Urinary bladder (tissue), 4 donors: ENCODE measurements around the gene DISC1. TPM values are rescaled to one million over a fixed set of nuclear protein-coding genes. Genes with fewer than 3 reads are reported as not detected.
"Not testable (repeated sequence)": the region's sequence is repeated elsewhere in the genome, so short reads cannot be mapped to it uniquely, and the experiment has no call there.

Experiments
- DNase-seq: peaks from one replicate; pipeline ENCODE4 v3.0.0-alpha.2; 2015; ENCODE audit errors: extremely low spot score
- H3K27ac ChIP-seq: one replicate; pipeline ENCODE4 v1.5.1; 2013; ENCODE audit warnings: low read depth, mild to moderate bottlenecking, moderate library complexity
- H3K36me3 ChIP-seq: one replicate; pipeline ENCODE4 v1.6.1; 2013; ENCODE audit warnings: mild to moderate bottlenecking, moderate library complexity; ENCODE audit not compliant: insufficient read depth
- H3K4me1 ChIP-seq: one replicate; pipeline ENCODE4 v1.6.1; 2013; ENCODE audit warnings: mild to moderate bottlenecking, moderate library complexity; ENCODE audit not compliant: insufficient read depth
- H3K4me3 ChIP-seq: one replicate; pipeline ENCODE4 v1.5.1; 2013; ENCODE audit warnings: low read depth, low read length
- WGBS: extraction: QIAGEN DNeasy Blood & Tissue Kit; methylation state at CpG from one replicate; pipeline ENCODE4 v1.1.7; 2013; 5-methylcytosine and 5-hydroxymethylcytosine counted together
- polyA plus RNA-seq: library from polyadenylated mRNA; stranded (reverse); fragments of 200-250 nt; gene quantifications from one replicate; pipeline ENCODE4 v1.2.3, GENCODE V29; 2013
- total RNA-seq: library from RNA; depleted of rRNA; stranded (reverse); fragments of >200 nt; gene quantifications from one replicate; pipeline ENCODE4 v1.2.3, GENCODE V29; 2014
- donor health status: healthy with polysubstance abuse.
- donor health status: healthy.

Gene DISC1
- total and polyA plus RNA-seq, 2 donors: 1.6 to 32.0 TPM

DNA sequence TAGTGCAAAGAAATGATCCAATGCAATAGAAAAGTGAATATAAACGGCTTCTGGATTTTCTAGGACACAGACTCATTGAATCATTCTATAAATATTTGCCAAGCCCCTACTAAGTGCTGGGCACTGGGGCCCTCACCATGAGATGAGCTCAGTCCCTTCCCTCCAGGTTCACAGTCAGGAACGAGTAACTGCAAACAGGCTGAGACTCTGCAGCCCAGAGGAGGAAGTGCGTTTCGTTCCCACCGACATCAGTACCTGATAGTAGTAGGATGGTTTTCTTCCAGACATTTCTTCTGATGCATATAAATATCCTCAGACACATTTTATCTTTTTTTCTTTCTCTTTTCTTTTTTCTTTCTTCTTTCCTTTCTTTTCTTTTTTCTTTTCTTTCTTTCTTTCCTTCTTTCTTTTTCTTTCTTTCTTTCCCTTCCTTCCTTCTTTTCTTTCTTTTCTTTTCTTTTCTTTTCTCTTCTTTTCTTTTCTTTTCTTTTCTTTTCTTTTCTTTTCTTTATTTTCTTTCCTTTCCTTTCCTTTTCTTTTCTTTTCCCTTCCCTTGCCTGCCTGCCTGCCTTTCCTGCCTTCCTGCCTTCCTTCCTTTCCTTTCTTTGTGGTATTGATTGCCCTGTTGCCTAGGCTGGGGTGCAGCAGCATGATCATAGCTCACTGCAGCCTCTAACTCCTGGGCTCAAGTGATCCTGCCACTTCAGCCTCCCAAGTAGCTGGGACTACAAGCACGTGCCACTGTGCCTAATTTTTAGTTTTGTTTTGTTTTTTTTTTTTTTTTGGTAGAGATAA lies 135.4 kb downstream of the DISC1 start:
- DNase-seq: no peak
- Histone ChIP-seq H3K4me1 (peaks cover 1% of the 10 kb centered on the region), H3K36me3 (no peaks in the 10 kb centered on the region), H3K4me3 (no peak overlapping the region), H3K27ac (no peak overlapping the region)
- WGBS: 87% methylated on average over 6 of the region's 6 CpGs

DNA sequence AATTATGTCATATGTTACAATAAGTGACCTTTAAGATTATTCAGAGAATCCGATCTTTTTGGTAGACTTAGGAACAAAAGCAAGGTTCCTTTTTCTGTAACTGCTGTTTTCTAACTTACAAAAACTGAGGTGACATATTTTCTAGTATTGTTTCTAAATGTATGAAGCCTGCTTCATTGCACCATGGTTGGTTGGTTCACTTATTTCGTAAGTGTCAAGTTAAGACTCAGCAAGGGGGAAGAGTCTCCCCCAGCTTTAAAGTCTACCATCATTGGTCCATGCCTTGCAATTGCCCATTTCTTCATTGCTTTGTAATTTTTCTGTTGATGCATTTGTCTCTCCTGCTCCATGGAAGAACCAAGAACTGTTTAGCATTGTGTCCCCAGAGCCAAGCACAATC lies 136.9 kb downstream of the DISC1 start:
- Histone ChIP-seq H3K36me3 (no peaks in the 10 kb centered on the region), H3K4me1 (no peaks in the 10 kb centered on the region), H3K27ac (no peak overlapping the region), H3K4me3 (no peak overlapping the region)
- no peak for DNase-seq
- WGBS: 89% methylated on average over 2 of the region's 2 CpGs

DNA sequence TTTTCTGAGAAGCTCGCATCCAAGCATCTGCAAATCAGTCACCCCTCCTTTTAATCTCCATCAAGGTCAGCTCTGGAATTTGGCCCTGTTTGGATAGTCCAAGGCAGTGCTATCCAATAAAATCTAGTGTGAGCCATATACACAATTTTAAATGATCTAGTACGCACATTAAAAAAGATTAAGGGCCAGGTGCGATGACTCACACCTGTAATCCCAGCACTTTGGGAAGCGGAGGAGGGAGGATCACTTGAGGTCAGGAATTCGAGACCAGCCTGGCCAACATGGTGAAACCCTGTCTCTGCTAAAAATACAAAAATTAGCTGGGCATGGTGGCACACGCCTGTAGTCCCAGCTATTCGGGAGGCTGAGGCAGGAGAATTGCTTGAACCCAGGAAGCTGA lies 139.2 kb downstream of the DISC1 start:
- DNase-seq, H3K4me1 ChIP-seq: not testable (repeated sequence)
- WGBS: 98% methylated on average over 7 of the region's 7 CpGs

DNA sequence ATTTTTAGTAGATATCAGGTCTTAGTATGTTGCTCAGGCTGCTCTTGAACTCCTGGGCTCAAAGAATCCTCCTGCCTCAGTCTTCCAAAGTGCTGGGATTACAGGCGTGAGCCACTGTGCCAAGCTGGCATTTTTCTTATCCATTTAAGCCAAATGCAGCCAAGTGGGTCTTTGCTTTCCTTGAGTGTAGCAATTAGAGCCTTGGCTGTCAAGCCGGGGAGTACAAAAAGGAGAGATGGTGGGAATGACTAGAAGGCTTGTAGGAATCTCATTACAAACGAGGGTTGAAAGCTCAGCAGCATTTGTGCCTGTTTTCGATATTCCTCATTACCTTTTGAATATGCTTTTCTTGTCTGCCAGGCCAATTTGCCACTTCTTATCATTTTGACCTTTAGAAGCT lies 140.9 kb downstream of the DISC1 start:
- no peak overlapping the region for H3K4me3 ChIP-seq
- H3K27ac ChIP-seq: no peak overlapping the region
- H3K36me3 ChIP-seq: no peaks in the 10 kb centered on the region
- WGBS: 86% methylated on average over 4 of the region's 4 CpGs
- DNase-seq: no peak
- H3K4me1 ChIP-seq: no peaks in the 10 kb centered on the region

More for the DNA sequence above, 139.2 kb downstream of the DISC1 start:
- not testable (repeated sequence) for H3K36me3 ChIP-seq, H3K27ac ChIP-seq, H3K4me3 ChIP-seq

DNA sequence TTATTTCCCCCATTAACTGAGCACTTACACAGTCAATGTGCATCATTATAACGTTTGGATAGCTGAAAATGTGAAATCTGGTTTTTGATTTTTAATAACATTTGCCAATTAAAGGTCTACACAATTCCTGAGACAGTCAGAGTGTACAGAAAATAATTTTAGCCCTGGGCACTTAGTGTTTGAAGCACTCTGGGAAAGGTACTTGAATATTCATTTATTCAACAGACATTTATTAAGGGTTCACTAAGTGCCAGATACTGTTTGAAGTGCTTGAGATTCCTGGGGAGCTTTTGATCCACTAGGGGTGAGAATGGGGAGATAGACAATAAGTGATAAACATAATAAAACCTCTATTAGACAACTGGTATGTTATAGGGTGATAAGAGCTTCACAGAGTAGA lies 141.8 kb downstream of the DISC1 start:
- Histone ChIP-seq H3K4me1 (no peaks in the 10 kb centered on the region), H3K4me3 (no peak overlapping the region), H3K27ac (no peak overlapping the region), H3K36me3 (no peaks in the 10 kb centered on the region)
- WGBS: 88% methylated on average over 1 of the region's 1 CpG
- DNase-seq: no peak

DNA sequence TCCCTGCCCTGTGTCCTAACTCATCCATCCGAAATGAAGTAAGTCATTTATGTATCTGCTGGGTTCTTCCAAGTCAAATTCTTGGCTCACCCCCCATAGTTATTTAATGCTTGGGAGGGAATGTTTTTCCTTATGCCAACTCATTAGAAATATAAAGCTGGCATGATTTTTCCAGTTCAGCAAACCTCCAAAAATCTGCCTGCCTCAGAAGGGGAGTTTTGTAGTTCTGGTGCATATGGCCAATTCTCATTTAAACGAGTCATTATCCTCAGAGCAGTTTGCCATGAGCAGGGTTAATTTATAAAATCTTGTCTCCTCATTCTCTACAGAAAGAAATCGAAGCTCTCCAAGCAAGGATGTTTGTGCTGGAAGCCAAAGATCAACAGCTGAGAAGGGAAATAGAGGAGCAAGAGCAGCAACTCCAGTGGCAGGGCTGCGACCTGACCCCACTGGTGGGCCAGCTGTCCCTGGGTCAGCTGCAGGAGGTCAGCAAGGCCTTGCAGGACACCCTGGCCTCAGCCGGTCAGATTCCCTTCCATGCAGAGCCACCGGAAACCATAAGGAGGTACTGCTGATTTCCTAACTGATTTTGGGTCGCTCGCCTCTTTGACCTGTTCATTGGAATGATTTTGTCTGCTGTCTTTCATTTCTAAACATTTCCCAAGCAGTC lies 144.1 kb downstream of the DISC1 start:
- no peak overlapping the region for H3K4me3 ChIP-seq
- H3K27ac ChIP-seq: no peak overlapping the region
- no peak for DNase-seq
- WGBS: 73% methylated on average over 8 of the region's 8 CpGs
- H3K36me3 ChIP-seq: no peaks in the 10 kb centered on the region
- H3K4me1 ChIP-seq: no peaks in the 10 kb centered on the region

DNA sequence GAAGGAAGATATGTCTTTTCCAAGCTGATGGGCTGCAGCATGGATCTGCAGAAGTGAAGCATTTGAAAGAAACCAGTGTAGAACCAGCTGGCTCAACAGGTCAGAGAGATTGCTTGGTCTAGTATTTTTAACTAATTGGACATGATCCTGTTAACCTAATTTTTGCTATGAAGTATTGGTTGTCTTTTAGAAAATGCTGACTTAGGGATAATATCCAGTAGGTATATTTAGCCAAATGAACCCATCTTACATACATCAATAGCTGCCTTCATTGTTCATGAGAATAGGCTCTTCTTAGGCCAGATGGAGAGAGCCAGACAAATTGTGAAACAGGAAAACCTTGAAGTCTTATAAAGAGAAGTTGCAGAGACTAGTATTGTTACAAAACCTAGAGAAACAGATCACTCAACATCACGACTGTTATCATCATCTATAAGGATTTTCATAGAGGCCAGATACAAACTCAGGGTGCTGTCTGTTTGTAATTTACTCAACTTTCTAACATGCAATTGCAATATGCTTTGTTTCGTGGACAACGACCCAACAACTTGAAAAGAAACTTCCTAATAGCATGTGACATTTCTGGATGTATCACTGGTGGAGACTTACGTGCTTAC lies 148.2 kb downstream of the DISC1 start:
- Histone ChIP-seq H3K4me1 (no peaks in the 10 kb centered on the region), H3K4me3 (no peak overlapping the region), H3K36me3 (no peaks in the 10 kb centered on the region), H3K27ac (no peak overlapping the region)
- WGBS: 96% methylated on average over 4 of the region's 4 CpGs
- DNase-seq: no peak

DNA sequence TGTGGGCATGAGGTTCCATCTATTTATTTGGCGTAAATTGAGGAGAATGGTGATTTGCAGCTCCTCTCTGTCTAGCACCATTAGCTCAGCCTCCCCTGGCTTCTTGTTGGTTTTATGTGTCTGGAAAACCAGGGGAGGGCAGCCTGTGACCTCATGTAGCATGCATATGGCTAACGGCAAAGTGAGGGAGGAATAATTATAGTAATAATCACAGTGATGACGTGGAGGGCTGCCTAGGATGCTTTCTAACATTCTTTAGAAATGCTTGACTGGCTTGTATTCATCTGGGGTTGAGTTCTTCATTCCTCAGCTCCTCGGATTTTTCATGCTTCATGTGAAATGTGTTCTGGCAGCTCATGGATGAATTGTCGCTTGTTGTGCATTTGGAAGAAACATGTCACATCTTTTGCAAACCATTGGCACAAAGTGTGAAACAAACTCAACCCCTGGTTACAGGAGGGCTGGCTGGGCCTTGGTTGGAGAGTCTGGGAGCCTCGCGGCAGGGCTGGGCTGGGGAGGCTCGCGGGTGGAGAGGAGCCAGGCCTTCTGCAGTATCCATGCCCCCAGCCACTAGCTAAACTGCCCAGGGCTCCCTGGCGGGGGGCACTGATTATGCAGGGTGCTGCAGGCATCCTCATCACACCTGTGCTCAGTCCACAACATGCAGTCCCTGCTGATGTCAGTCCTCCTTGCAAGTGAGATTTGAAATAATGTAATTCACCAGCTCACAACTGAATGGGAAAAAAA lies 149.6 kb downstream of the DISC1 start:
- WGBS: 79% methylated on average over 10 of the region's 10 CpGs
- no peaks in the 10 kb centered on the region for H3K4me1 ChIP-seq
- no peak overlapping the region for H3K27ac ChIP-seq
- DNase-seq: no peak
- no peak overlapping the region for H3K4me3 ChIP-seq
- H3K36me3 ChIP-seq: no peaks in the 10 kb centered on the region

DNA sequence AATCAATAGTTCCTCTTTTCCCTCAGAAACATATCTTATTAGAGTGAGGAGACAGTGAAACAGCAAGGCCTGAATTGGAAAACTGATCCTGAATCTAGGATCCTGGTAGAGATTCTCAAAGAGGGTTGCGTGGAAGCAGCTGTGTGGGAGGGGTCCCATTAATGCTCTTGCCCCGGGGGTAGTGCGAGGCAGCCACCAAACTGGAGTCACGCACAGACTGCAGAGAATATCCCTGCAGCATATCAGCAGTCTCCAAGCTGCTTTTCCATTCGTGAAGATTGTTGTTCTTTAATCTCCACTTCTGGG lies 150.1 kb downstream of the DISC1 start:
- 75% methylated on average over 5 of the region's 5 CpGs for WGBS
- H3K4me3 ChIP-seq: no peak overlapping the region
- no peaks in the 10 kb centered on the region for H3K36me3 ChIP-seq
- no peaks in the 10 kb centered on the region for H3K4me1 ChIP-seq
- no peak for DNase-seq
- no peak overlapping the region for H3K27ac ChIP-seq

DNA sequence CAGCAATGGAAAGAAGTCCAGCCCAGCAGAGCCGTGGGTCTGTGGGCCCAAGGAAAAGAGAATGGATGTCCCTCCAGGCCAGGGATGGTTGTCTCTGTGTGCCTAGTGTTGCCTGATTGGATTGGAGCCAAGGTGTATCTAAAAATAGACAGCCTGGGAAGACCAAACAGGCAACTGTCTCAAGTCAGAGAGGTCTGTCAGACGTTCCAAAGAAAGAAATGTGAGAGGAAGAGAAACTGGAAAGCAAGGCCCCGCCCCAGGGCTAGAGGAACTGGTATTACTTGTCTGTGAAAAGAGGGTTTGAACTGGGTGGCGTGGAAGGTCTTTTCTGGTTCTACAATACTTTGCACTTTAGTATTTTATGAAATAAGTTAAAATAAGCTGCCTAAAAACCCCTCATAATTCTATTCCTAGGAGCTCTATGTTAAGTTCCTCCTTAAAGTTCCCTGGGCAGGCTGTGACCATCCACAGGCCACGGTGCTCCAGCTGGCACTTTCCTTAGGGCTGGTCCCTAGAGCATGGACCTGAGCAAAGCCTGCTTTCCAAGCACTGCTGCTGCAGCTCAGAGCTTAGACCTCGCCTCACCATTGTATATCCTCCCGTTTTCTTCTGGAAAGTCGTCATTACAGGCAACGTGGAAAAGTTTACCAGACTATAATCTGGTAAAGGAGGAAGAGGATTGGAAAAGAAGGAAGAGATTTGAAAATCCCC lies 151.6 kb downstream of the DISC1 start:
- Histone ChIP-seq H3K4me1 (no peaks in the 10 kb centered on the region), H3K4me3 (no peak overlapping the region), H3K36me3 (no peaks in the 10 kb centered on the region), H3K27ac (no peak overlapping the region)
- 53% methylated on average over 9 of the region's 9 CpGs for WGBS
- DNase-seq: no peak

DNA sequence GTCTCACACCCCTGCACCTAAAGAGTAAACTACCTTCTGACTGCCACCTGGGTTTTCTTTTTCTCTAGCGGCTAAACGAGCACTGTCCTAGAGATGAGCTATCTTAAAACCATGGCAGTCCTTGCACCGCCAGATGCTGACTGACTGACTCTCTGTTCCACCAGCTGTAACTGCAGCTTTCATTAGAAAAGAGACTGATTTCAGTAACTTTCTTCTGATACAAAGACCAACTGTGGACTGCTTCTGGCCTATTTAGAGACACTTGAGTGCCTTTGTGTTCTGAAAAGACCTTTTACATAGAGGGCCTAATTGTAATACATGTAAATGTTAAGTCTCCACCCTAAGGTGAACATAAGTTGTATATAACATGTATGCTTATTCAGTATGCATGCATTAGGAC lies 152.5 kb downstream of the DISC1 start:
- WGBS: 96% methylated on average over 3 of the region's 3 CpGs
- Histone ChIP-seq H3K4me1 (no peaks in the 10 kb centered on the region), H3K4me3 (no peak overlapping the region), H3K36me3 (no peaks in the 10 kb centered on the region), H3K27ac (no peak overlapping the region)
- no peak for DNase-seq

DNA sequence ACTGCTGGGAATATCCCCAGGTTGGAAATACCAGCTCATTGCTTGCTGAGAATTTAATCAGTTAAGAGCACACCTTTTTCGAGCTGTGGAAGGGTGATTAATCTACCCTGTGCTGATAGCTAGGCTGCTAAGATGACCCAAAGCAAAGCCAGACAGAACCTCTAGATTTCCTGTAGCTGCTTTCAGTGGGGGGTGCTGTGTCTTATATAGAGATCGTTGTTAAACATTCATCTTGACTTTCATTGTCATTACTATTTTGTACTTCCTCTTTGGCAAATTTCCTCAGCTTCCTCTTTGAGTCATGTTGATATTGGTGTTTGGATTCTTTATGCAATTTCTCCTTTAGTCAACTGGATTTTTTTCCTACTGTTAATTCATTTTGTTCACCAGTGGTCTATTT lies 155.3 kb downstream of the DISC1 start:
- no peak overlapping the region for H3K4me3 ChIP-seq
- no peak overlapping the region for H3K27ac ChIP-seq
- WGBS: 60% methylated on average over 2 of the region's 2 CpGs
- H3K36me3 ChIP-seq: no peaks in the 10 kb centered on the region
- H3K4me1 ChIP-seq: no peaks in the 10 kb centered on the region
- DNase-seq: no peak

DNA sequence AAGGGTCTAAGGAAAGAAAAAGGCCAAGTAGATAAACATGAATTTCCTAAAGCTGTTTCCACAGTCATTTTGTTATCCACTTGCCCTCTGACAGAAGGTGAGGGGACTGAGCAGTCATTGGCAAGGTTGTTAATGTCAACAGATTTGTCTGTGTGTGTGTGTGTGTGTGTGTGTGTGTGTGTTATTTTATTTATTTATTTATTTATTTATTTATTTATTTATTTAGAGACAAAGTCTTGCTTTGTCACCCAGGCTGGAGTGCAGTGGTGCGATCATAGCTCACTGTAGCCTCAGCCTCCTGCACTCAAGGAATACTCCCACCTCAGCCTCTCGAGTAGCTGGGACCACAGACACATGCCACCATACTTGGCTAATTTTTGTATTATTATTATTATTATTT lies 158.5 kb downstream of the DISC1 start:
- H3K36me3 ChIP-seq, H3K4me3 ChIP-seq, DNase-seq, H3K4me1 ChIP-seq, H3K27ac ChIP-seq: not testable (repeated sequence)
- WGBS: 97% methylated on average over 2 of the region's 2 CpGs
